Lower leg skin (tissue), 4 donors: Measurements from ENCODE around the gene TAGLN2. TPM values are rescaled to one million over a fixed set of nuclear protein-coding genes. Genes with fewer than 3 reads are reported as not detected.
A peak's percentile ranks its signal among the peaks of the same experiment; 100 is the strongest.

ENCODE experiments used
- DNase-seq, 2 donors: peaks; one replicate each; pipeline ENCODE4 v3.0.0-alpha.2; 2019; ENCODE audit warnings: low spot score in 2 of 2
- H3K4me3 ChIP-seq: fragments of 200-600 bp; sonication (generic); 2 replicates; pipeline ENCODE4 v1.5.1; 2017; ENCODE audit warnings: mild to moderate bottlenecking, low read depth; ENCODE audit not compliant: poor library complexity, severe bottlenecking
- POLR2A ChIP-seq, 2 donors: fragments of 450-650 bp; IDR thresholded peaks; one replicate each; pipeline ENCODE4 v1.6.1; 2016 to 2017; ENCODE audit warnings: antibody characterized with exemption in 2 of 2, mild to moderate bottlenecking in 1 of 2, moderate library complexity in 1 of 2
- WGBS, 2 donors: methylation state at CpG; one replicate each; pipeline ENCODE4 v1.1.5; 2018; 5-methylcytosine and 5-hydroxymethylcytosine counted together
- intact Hi-C: fragments of 100-400 bp; cut with DNase I; formaldehyde crosslinking; loops from one replicate; pipeline ENCODE4 v1.15.0; 2023; ENCODE audit warnings: low total_unique reads
- total RNA-seq, 4 donors: library from RNA; depleted of rRNA; stranded (reverse); fragments of >200 nt; gene quantifications; one replicate each; pipeline ENCODE4 v1.1.0, GENCODE V29; 2016
- TF ChIP-seq, protein P1 (sequence below), 3 donors: fragments of 450-650 bp; IDR thresholded peaks; one replicate each; pipeline ENCODE4 v1.5.1; 2016; ENCODE audit warnings: antibody characterized with exemption in 3 of 3, mild to moderate bottlenecking in 3 of 3, moderate library complexity in 2 of 3

Gene TAGLN2
- total RNA-seq, 4 donors from 2014 or later: 244 to 413 (median 306) TPM

DNA sequence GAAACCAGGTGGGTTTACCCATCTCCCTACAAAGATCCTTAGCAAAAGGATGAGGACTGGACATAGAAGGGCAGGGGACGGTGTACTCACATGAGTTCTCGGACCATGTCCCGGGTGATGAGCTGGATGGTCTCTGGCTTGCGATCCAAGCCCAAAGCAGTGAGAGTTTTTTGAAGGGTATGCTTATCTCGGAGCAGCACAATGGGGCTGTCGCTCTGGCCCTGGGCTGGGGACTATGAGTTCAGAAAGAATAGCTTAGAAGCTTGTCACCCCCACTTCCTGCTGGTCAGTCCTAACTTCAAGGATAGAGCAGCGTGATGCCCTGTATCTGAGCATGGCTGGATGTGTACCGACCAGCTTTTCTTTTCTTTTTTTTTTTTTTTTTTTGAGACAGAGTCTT is 34.9 kb downstream of the TAGLN2 start:
- 74 to 88% methylated on average over 8 of the region's 8 CpGs for WGBS, 2 donors
- DNase-seq: no peak
- intact Hi-C loops: loop anchor here (2.0 kb wide), 1 partner anchor 92 kb away; no protein-coding TSS in a partner anchor
- no peak for TF ChIP-seq POLR2A (IDR thresholded peaks at IDR 0.05)
- TF ChIP-seq, protein P1, sequence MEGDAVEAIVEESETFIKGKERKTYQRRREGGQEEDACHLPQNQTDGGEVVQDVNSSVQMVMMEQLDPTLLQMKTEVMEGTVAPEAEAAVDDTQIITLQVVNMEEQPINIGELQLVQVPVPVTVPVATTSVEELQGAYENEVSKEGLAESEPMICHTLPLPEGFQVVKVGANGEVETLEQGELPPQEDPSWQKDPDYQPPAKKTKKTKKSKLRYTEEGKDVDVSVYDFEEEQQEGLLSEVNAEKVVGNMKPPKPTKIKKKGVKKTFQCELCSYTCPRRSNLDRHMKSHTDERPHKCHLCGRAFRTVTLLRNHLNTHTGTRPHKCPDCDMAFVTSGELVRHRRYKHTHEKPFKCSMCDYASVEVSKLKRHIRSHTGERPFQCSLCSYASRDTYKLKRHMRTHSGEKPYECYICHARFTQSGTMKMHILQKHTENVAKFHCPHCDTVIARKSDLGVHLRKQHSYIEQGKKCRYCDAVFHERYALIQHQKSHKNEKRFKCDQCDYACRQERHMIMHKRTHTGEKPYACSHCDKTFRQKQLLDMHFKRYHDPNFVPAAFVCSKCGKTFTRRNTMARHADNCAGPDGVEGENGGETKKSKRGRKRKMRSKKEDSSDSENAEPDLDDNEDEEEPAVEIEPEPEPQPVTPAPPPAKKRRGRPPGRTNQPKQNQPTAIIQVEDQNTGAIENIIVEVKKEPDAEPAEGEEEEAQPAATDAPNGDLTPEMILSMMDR (IDR thresholded peaks at IDR 0.05): no peak
- H3K4me3 ChIP-seq: no peak overlapping the region

DNA sequence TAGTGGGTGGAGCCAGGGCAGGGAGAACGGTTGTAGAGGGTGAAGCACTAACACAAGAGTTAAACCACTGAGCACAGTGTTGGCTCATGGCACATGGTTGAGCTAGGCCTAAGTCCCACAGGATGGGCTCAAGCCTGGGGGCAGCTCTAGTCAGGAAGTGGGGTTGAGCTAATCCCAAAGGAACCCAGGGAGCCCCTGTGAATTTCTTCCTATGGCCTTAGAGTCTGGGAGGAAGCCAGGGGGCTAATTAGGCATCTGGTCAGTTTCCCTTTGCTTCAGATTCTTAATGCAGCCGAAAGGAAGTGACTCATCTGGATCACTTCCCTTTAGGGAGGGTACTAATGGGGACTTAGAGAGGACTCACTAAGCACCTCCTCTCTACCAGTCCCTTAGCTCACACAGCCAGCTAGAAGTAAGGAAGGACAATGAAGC is 35.5 kb downstream of the TAGLN2 start:
- WGBS, 2 donors: 15 to 18% methylated on average over 2 of the region's 2 CpGs
- TF ChIP-seq POLR2A (IDR thresholded peaks at IDR 0.05): no peak
- TF ChIP-seq, protein P1 (IDR thresholded peaks at IDR 0.05): no peak
- peak in 1 of 2 donors; percentile 46 for DNase-seq
- no peak overlapping the region for H3K4me3 ChIP-seq
- intact Hi-C loops: loop anchor here (2.0 kb wide), 1 partner anchor 91 kb away; no protein-coding TSS in a partner anchor

DNA sequence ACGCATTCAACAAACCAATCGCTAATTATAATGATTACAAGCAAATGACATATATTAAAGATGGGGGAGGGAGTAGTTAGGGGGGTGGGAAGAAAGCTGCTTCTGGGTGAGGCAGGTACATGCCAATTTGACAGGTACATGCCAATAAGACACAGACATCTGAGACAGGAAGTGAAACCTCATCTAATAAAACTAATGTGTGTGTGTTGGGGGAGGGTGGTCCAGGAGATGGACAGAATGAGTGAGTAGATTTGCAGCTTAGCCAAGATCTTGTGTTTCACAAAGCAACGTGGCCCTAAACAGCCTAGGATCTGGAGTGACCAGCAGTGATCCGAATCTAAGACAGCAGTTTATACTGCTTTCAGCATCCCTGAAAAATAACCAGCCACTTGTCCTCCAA is 36.1 kb downstream of the TAGLN2 start:
- no peak overlapping the region for H3K4me3 ChIP-seq
- intact Hi-C loops: no loop called here
- no peak for TF ChIP-seq POLR2A (IDR thresholded peaks at IDR 0.05)
- TF ChIP-seq, protein P1 (IDR thresholded peaks at IDR 0.05): no peak
- 93 to 94% methylated on average over 4 of the region's 4 CpGs for WGBS, 2 donors
- DNase-seq: no peak

DNA sequence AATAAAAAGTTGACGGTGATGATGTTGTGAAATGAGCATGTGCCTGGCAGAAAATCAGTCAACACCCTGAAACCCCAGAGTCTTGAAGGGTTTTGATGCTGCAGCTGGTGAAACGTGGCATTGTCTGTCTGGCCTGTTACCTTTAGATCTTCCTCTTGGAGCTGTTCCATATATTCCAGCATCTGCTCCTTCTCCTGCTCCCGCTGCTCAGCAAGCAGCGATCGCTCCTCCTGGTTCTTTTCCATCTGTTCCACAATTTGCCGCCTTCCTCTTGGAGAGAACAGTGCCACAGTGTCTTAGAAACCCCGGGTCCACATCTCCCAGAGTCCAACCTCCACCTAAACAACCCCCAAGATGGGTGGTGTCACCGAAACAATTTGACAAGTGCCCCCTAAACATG is 41.0 kb downstream of the TAGLN2 start:
- DNase-seq: no peak
- 69 to 80% methylated on average over 8 of the region's 8 CpGs for WGBS, 2 donors
- no peak for TF ChIP-seq POLR2A (IDR thresholded peaks at IDR 0.05)
- TF ChIP-seq, protein P1 (IDR thresholded peaks at IDR 0.05): no peak
- intact Hi-C loops: loop anchor here (2.0 kb wide), 1 partner anchor 81 kb away; the partner anchor contains the start of gene FCRL6
- no peak overlapping the region for H3K4me3 ChIP-seq

DNA sequence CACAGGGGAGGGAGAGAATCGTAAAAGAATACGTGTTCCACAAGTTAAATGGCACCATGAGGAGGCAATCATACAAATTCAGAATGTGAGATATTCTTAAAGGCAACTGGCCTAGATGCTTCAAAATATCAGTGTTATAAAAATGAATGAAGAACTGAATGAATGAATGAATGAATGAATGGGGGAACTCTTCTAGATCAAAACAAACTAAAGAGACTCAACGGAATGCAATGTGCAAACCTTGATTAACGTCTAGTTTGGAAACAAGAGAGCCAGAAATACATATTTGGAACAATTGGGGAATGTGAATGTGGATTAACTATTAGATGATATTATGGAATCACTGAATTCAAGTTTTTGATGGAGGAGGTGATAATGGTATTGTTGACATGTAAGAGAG is 42.2 kb downstream of the TAGLN2 start:
- intact Hi-C loops: no loop called here
- no peak for DNase-seq
- no peak overlapping the region for H3K4me3 ChIP-seq
- 67 to 91% methylated on average over 4 of the region's 4 CpGs for WGBS, 2 donors
- TF ChIP-seq, protein P1 (IDR thresholded peaks at IDR 0.05): no peak
- TF ChIP-seq POLR2A (IDR thresholded peaks at IDR 0.05): no peak

DNA sequence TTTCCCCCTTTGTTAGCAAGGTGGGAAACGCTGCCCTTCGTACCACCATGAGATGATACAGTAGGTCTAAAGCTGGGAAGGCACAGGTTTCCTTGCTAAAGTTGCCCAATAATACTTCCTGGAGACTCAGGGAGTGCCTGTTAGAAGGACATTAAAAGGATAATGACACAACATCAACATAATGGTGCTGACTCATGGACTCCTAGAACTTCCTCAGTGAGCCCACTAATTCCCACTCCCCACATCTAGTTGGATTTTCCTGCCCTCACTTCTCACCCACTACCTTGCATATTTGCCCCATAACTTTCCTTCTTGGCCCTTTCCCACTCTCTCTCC is 42.8 kb downstream of the TAGLN2 start:
- intact Hi-C loops: no loop called here
- TF ChIP-seq POLR2A (IDR thresholded peaks at IDR 0.05): no peak
- TF ChIP-seq, protein P1 (IDR thresholded peaks at IDR 0.05): no peak
- H3K4me3 ChIP-seq: no peak overlapping the region
- WGBS, 2 donors: 70 to 83% methylated on average over 2 of the region's 2 CpGs
- DNase-seq: no peak
